HepG2 (cell line): ENCODE measurements around the gene NAPB. TPM values are rescaled to one million over a fixed set of nuclear protein-coding genes. Genes with fewer than 3 reads are reported as not detected.

Experiments
- CEBPG ChIP-seq: IDR thresholded peaks from 2 replicates; pipeline ENCODE4 v1.6.1; 2016
- CSRNP2 ChIP-seq: sonication (generic); formaldehyde crosslinking; conservative IDR thresholded peaks from 2 replicates; pipeline ENCODE4 v1.8.0; 2022; ENCODE audit warnings: low read depth, missing genetic modification reagents
- ETV5 ChIP-seq: IDR thresholded peaks from 2 replicates; pipeline ENCODE4 v1.6.1; 2018; ENCODE audit warnings: missing biosample characterization, missing genetic modification reagents, inconsistent platforms, borderline replicate concordance
- EZH2 ChIP-seq: conservative IDR thresholded peaks from 2 replicates; pipeline ENCODE4 v1.6.1; 2012; ENCODE audit warnings: mild to moderate bottlenecking, low read depth, low read length, moderate library complexity
- FOXO1 ChIP-seq: sonication (generic); formaldehyde crosslinking; IDR thresholded peaks from 2 replicates; pipeline ENCODE4 v1.4.0; 2020; ENCODE audit warnings: missing genetic modification reagents
- HOMEZ ChIP-seq: IDR thresholded peaks from 2 replicates; pipeline ENCODE4 v1.6.1; 2016; ENCODE audit warnings: low read depth
- KDM6A ChIP-seq: IDR thresholded peaks from 2 replicates; pipeline ENCODE4 v1.6.1; 2016; ENCODE audit warnings: low read depth
- MAF1 ChIP-seq: sonication (generic); formaldehyde crosslinking; IDR thresholded peaks from 2 replicates; pipeline ENCODE4 v1.5.0; 2020; ENCODE audit warnings: missing genetic modification reagents, borderline replicate concordance
- MBNL3 ChIP-seq: fragments of 250-450 bp; sonication (Bioruptor Pico); conservative IDR thresholded peaks from 2 replicates; pipeline ENCODE4 v1.8.0; 2022; ENCODE audit warnings: mild to moderate bottlenecking, inconsistent platforms
- THYN1 ChIP-seq: sonication (generic); formaldehyde crosslinking; IDR thresholded peaks from 2 replicates; pipeline ENCODE4 v1.8.1; 2023; ENCODE audit warnings: low read depth, mild to moderate bottlenecking, moderate library complexity, missing genetic modification reagents, borderline replicate concordance
- ZNF318 ChIP-seq: sonication (generic); formaldehyde crosslinking; IDR thresholded peaks from 2 replicates; pipeline ENCODE4 v1.4.0; 2020; ENCODE audit warnings: mild to moderate bottlenecking, missing genetic modification reagents
- ZNF597 ChIP-seq: sonication (generic); formaldehyde crosslinking; IDR thresholded peaks from 2 replicates; pipeline ENCODE4 v1.5.0; 2020; ENCODE audit warnings: missing genetic modification reagents
- ZNF619 ChIP-seq: sonication (generic); formaldehyde crosslinking; IDR thresholded peaks from 2 replicates; pipeline ENCODE4 v1.4.0; 2020; ENCODE audit warnings: mild to moderate bottlenecking, missing genetic modification reagents
- ZNF713 ChIP-seq: sonication (generic); formaldehyde crosslinking; IDR thresholded peaks from 2 replicates; pipeline ENCODE4 v1.4.0; 2020; ENCODE audit warnings: mild to moderate bottlenecking, missing genetic modification reagents
- ZNF780A ChIP-seq: sonication (generic); formaldehyde crosslinking; IDR thresholded peaks from 2 replicates; pipeline ENCODE4 v1.8.0; 2022; ENCODE audit warnings: mild to moderate bottlenecking, missing genetic modification reagents, moderate library complexity
- ZNF816 ChIP-seq: sonication (generic); formaldehyde crosslinking; IDR thresholded peaks from 2 replicates; pipeline ENCODE4 v1.8.0; 2022; ENCODE audit warnings: missing genetic modification reagents, mild to moderate bottlenecking, borderline replicate concordance
- polyA plus RNA-seq, 8 experiments: library from polyadenylated mRNA; depleted of rRNA in 3 of 8; stranded (reverse) in 7 of 8; unstranded in 1 of 8; fragments of >200 nt; fragmentation: Illumina TruSeq in 4 of 8; extraction: Trizol in 4 of 8; gene quantifications; 2 replicates each; pipeline versions ENCODE4 v1.2.1 to v1.2.3, GENCODE V29; 2011 to 2016; ENCODE audit warnings: low read depth in 4 of 8, missing spikeins in 1 of 8, mixed read lengths in 1 of 8; ENCODE audit not compliant: insufficient read depth in 1 of 8
- total RNA-seq, 5 experiments: library from RNA; depleted of rRNA; stranded (reverse); fragments of >200 nt; fragmentation: Illumina TruSeq; extraction: Trizol; gene quantifications; 2 replicates each; pipeline ENCODE4 v1.2.3, GENCODE V29; 2016; ENCODE audit warnings: low read depth in 1 of 5

The NAPB gene
- total and polyA plus RNA-seq, 2 of the 13 experiments (the other 11 are each of a cell fraction or from before 2014, with no cell fraction given), result 15.2 to 16.1 TPM

GRCh38 chr20:23420943-23421931 is at the start of gene NAPB (continued):
- TF ChIP-seq THYN1 (CRISPR knock-in tag) (0 out of 2 replicates have a peak, but pooled peaks have one; percentile 74), CEBPG (CRISPR knock-in tag) (peak; percentile 14; the same call in 1 of the 2 replicates), MAF1 (peak; percentile 96), KDM6A (no peak), ZNF597 (peak; percentile 94; the same call in 1 of the 2 replicates), ZNF619 (peak; percentile 71; the same call in 1 of the 2 replicates), ZNF713 (CRISPR knock-in tag) (no peak), ZNF816 (CRISPR knock-in tag) (0 out of 2 replicates have a peak, but pooled peaks have one; percentile 36), ZNF318 (no peak; the same call in 1 of the 2 replicates), EZH2 (no peak), HOMEZ (CRISPR knock-in tag) (peak; percentile 51; the same call in 1 of the 2 replicates), CSRNP2 (CRISPR knock-in tag) (no peak), ZNF780A (CRISPR knock-in tag) (peak; percentile 69; the same call in 1 of the 2 replicates), MBNL3 (CRISPR knock-in tag) (no peak), ETV5 (CRISPR knock-in tag) (peak; percentile 46), FOXO1 (CRISPR knock-in tag) (peak; percentile 75)
